MCF 10A (cell line): ENCODE results near the gene H1-8. TPM values are rescaled to one million over a fixed set of nuclear protein-coding genes. Genes with fewer than 3 reads are reported as not detected.
"Not testable (repeated sequence)": the region's sequence is repeated elsewhere in the genome, so short reads cannot be mapped to it uniquely, and the experiment has no call there.

Source experiments
- Bru-seq: library from RNA; stranded (reverse); fragments of 400-500 nt; gene quantifications from one replicate; lab custom pipeline; 2021; lab: Mats Ljungman, UMichigan
- BruChase-seq, 2 experiments: library from RNA; stranded (reverse); fragments of 400-500 nt; gene quantifications; one replicate each; lab custom pipeline; 2021; lab: Mats Ljungman, UMichigan
- BruUV-seq: library from RNA; stranded (reverse); fragments of 400-500 nt; replicated peaks from 2 replicates; lab custom pipeline; 2021; lab: Mats Ljungman, UMichigan
- CTCF ChIA-PET: fragments of 300-600 bp; sonication (Branson Sonifier 250); formaldehyde crosslinking; extraction: SDS; loops from one replicate; lab custom pipeline; 2021; ENCODE audit warnings: antibody characterized with exemption, inconsistent platforms; lab: Yijun Ruan, JAX
- POLR2A ChIA-PET: fragments of 300-600, 350-650 bp; sonication (Branson Sonifier 250); formaldehyde crosslinking; extraction: SDS; loops from one replicate; lab custom pipeline; 2020; ENCODE audit warnings: antibody characterized with exemption, inconsistent platforms; lab: Yijun Ruan, JAX
- DNase-seq: peaks from one replicate; pipeline ENCODE4 v3.0.0-alpha.2; 2018; ENCODE audit not compliant: unreplicated experiment
- H3K27ac Mint-ChIP-seq: one replicate; pipeline ENCODE4 v1.8.0; 2022; ENCODE audit warnings: mild to moderate bottlenecking, low read depth, mixed read lengths; ENCODE audit not compliant: unreplicated experiment
- H3K27me3 Mint-ChIP-seq: one replicate; pipeline ENCODE4 v1.8.0; 2022; ENCODE audit warnings: mixed read lengths; ENCODE audit not compliant: insufficient read depth, unreplicated experiment
- H3K36me3 Mint-ChIP-seq: one replicate; pipeline ENCODE4 v1.8.0; 2022; ENCODE audit warnings: mild to moderate bottlenecking, moderate library complexity, mixed read lengths; ENCODE audit not compliant: insufficient read depth, unreplicated experiment
- H3K4me1 Mint-ChIP-seq: one replicate; pipeline ENCODE4 v1.8.0; 2022; ENCODE audit warnings: mixed read lengths; ENCODE audit not compliant: insufficient read depth, unreplicated experiment
- H3K4me3 Mint-ChIP-seq: one replicate; pipeline ENCODE4 v1.8.0; 2022; ENCODE audit warnings: mild to moderate bottlenecking, moderate library complexity, mixed read lengths; ENCODE audit not compliant: unreplicated experiment
- H3K9me3 Mint-ChIP-seq: one replicate; pipeline ENCODE4 v1.8.0; 2022; ENCODE audit warnings: mixed read lengths; ENCODE audit not compliant: unreplicated experiment
- CTCF ChIP-seq: fragments of 200-600 bp; IDR thresholded peaks from one replicate; pipeline ENCODE4 v1.8.0; 2022; ENCODE audit warnings: antibody characterized with exemption, mild to moderate bottlenecking; ENCODE audit not compliant: unreplicated experiment
- intact Hi-C: fragments of 100-400 bp; cut with micrococcal nuclease; formaldehyde crosslinking; loops from 2 replicates; pipeline ENCODE4 v1.14.1; 2022
- long read RNA-seq: library from polyadenylated mRNA; stranded (forward); transcript quantifications from one replicate; pipeline ENCODE4 v2.0.0, GENCODE V29; 2022
- total RNA-seq: library from RNA; stranded (reverse); gene quantifications from 2 replicates; pipeline ENCODE4 v1.2.3, GENCODE V29; 2022

Gene H1-8
- not detected in 2 replicates for total RNA-seq
- not detected for Bru-seq, nascent RNA
- BruChase-seq, experiment 1, labeled RNA remaining after a 6-hour chase, result not detected
- not detected for BruChase-seq, experiment 2, labeled RNA remaining after a 2-hour chase
- long read RNA-seq, result 0 reads

DNA sequence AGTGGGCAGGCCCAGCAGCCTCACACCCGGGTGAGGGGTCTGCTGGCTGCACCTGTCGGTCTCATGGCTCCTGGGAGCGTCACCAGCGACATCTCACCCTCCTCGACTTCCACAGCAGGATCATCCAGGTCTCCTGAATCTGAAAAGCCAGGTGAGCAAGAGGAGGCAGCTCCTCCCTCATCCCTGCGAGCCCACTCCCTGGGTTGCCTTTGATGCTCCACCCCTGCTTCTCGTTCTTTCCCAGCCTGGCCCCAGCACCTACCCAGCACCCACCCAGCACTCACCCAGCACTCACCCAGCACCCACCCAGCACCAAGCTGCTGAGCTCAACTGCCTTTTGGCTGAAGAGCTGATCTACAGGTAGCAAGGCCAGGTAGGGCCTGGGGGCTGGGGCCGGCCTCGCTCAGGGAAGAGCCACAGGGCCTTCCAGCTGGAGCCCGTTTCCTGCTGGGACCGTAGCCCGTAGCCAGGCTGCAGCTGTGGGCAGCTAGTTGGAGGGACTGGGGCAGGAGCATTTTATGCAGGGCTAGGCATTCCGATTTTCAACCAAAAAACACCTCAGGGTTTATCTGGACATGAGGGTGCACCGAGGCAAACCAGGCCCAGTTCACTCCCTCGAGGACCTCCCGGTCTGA is at the start of gene H1-8:
Gene H1-8 (plus strand): TSS at position 20 of the 635 bp plus-strand sequence. CDS start 44 bp downstream, at position 64.
- no TSS peak for BruUV-seq
- Mint-ChIP-seq H3K27ac (no peak within 1 kb of the TSS), H3K9me3 (no peaks in the 10 kb centered on the region), H3K36me3 (no peaks in the 10 kb centered on the region), H3K4me3 (no peak within 1 kb of the TSS), H3K4me1 (peaks cover 2% of the 10 kb centered on the region), H3K27me3 (no peaks in the 10 kb centered on the region)
- CTCF ChIA-PET, result interaction anchor here (0.6 kb wide), 1 partner anchor 60 kb away, joined by 4 read pairs; no protein-coding TSS in a partner anchor
- intact Hi-C loops, result no loop called here
- POLR2A ChIA-PET, result no interaction called here
- TF ChIP-seq CTCF, result no peak
- DNase-seq, result no peak

DNA sequence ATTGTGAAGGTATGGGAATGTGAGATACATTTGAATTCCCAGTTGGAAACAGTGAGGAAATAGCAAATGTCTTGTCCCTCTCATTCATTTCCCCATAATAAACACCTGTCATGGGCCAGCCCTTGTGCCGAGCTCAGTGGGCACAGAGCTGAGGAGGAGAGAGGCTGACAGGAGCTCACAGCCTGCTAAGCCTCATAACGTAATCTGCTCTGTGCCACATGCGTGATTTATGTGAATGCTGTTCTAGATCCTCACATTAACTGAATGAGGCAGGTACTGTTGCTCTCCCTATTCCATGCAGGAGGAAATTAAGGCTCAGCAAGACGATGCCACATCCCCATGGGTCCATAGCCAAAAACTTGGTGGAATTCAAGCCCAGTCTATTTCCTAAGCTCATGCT is 49.8 kb upstream of the H1-8 start:
- BruUV-seq, result no TSS peak
- intact Hi-C loops, result no loop called here
- H3K36me3 Mint-ChIP-seq, result peaks cover 33% of the 10 kb centered on the region
- no peak for DNase-seq
- no peaks in the 10 kb centered on the region for H3K27me3 Mint-ChIP-seq
- ChIA-PET POLR2A (interaction anchor here (0.5 to 1.6 kb wide), 3 partner anchors 53 to 765 kb away, joined by 3 to 6 read pairs (median 3); partner anchors contain the start of genes IFT122 and MBD4), CTCF (interaction anchor here (0.6 to 7.0 kb wide), 7 partner anchors 12 to 612 kb away, joined by 3 to 91 read pairs (median 4); no protein-coding TSS in a partner anchor)
- H3K4me1 Mint-ChIP-seq, result peaks cover 14% of the 10 kb centered on the region
- no peak for TF ChIP-seq CTCF
- no peak overlapping the region for H3K4me3 Mint-ChIP-seq
- H3K27ac Mint-ChIP-seq, result no peak overlapping the region
- no peaks in the 10 kb centered on the region for H3K9me3 Mint-ChIP-seq

- H3K27me3 Mint-ChIP-seq, intact Hi-C loops, H3K4me3 Mint-ChIP-seq, H3K27ac Mint-ChIP-seq, BruUV-seq, DNase-seq, H3K9me3 Mint-ChIP-seq: not testable (repeated sequence)
- ChIA-PET POLR2A (interaction anchor here (0.7 to 1.4 kb wide), 2 partner anchors 8 to 29 kb away, joined by 3 to 4 read pairs; no protein-coding TSS in a partner anchor), CTCF (interaction anchor here (0.6 to 7.0 kb wide), 5 partner anchors 13 to 440 kb away, joined by 3 to 91 read pairs (median 3); no protein-coding TSS in a partner anchor)
- peaks cover 14% of the 10 kb centered on the region for H3K4me1 Mint-ChIP-seq
- H3K36me3 Mint-ChIP-seq, result peaks cover 28% of the 10 kb centered on the region
These were observed 48.5 kb upstream of the H1-8 start for GRCh38 chr3:129494499-129494898.

DNA sequence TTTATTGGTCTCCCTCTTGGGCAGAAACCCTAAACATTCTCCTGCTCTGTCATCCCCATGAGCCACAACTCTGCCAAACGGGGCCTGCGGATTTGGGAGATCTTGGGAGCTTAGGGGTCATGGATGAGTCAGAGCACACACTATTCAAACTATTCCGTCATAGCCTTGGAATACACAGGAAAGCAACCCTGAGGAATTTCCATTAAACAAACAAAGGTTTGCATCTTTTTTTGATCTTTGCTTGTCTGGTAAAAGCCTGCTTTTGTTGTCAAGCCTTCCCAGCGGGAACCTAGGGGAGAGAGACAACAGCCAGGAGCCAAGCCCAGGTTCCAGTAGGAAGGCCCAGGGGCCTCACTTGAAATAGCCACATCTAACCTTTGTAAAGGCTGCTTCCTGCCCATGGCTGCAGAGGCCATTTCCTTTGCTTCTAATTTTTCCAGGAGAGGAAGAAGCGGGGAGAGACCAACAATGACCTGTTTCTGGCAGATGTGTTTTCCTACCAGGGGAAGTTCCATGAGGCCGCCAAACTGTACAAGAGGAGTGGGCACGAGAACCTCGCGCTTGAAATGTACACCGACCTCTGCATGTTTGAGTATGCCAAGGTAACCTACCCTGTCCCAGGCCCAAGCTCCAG is 47.9 kb upstream of the H1-8 start:
- CTCF ChIA-PET, result interaction anchor here (1.1 to 7.0 kb wide), 2 partner anchors 14 to 331 kb away, joined by 3 to 91 read pairs; no protein-coding TSS in a partner anchor
- POLR2A ChIA-PET, result interaction anchor here (0.7 to 1.4 kb wide), 2 partner anchors 9 to 28 kb away, joined by 3 to 4 read pairs; no protein-coding TSS in a partner anchor
- intact Hi-C loops, H3K4me3 Mint-ChIP-seq, H3K27ac Mint-ChIP-seq, H3K27me3 Mint-ChIP-seq, BruUV-seq, H3K9me3 Mint-ChIP-seq: not testable (repeated sequence)
- Mint-ChIP-seq H3K4me1 (peaks cover 13% of the 10 kb centered on the region), H3K36me3 (peaks cover 27% of the 10 kb centered on the region)
- DNase-seq, result peak; percentile 53

- intact Hi-C loops, BruUV-seq, H3K27me3 Mint-ChIP-seq, H3K9me3 Mint-ChIP-seq, H3K4me1 Mint-ChIP-seq, POLR2A ChIA-PET, H3K27ac Mint-ChIP-seq, DNase-seq, H3K4me3 Mint-ChIP-seq: not testable (repeated sequence)
- H3K36me3 Mint-ChIP-seq, result peaks cover 15% of the 10 kb centered on the region
- CTCF ChIA-PET, result interaction anchor here (0.7 kb wide), 1 partner anchor 104 kb away, joined by 3 read pairs; no protein-coding TSS in a partner anchor
These were observed 45.1 kb upstream of the H1-8 start for GRCh38 chr3:129497876-129498275.

DNA sequence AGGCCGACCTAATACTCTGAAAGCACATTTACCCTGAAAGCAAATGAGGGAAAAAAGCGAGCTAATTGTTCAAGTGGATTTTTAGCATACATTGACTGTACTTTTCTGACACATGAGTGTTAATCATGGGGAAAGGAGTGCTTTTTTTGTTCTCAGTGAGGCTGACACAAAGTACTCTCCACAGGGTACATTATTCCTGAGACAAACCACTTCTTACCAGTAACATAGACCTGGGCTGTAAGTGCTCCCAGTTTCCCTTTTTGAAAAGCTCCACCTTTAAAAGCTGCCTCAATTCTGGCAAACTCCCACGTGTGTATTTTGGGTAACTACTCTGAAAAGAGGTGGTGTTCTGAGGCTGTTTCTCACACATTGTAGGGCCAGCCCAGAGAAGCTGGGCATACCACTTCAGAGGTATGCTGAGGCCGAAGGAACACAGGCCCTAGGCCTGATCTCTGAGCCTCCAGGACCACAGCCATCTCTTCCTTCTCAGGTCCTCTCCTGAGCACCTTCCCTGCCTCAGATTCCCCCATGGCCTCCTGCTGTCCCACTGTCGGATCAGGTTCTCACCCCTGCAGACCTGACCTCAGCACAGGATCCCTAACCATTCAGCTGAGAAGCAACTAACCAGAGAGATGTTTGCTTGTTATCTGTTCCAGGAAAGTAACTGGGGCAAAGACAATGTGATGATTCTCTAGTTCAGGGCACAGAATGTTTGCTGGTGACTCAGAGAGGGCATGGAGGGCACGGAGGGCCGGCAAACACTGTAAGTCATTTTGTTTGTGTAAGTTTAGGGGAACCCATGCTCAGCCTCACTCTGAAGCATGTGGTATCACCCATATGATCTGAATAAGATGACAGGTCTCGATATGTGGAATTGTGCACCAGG is 44.1 kb upstream of the H1-8 start:
- not testable (repeated sequence) for DNase-seq

More for the DNA sequence above, 44.1 kb upstream of the H1-8 start:
- BruUV-seq, H3K27me3 Mint-ChIP-seq, H3K9me3 Mint-ChIP-seq, intact Hi-C loops, CTCF ChIA-PET, H3K4me3 Mint-ChIP-seq, POLR2A ChIA-PET, H3K27ac Mint-ChIP-seq, H3K4me1 Mint-ChIP-seq: not testable (repeated sequence)
- H3K36me3 Mint-ChIP-seq, result peaks cover 11% of the 10 kb centered on the region
